ENCODE data around the gene NEURL4.

Gene NEURL4

DNA sequence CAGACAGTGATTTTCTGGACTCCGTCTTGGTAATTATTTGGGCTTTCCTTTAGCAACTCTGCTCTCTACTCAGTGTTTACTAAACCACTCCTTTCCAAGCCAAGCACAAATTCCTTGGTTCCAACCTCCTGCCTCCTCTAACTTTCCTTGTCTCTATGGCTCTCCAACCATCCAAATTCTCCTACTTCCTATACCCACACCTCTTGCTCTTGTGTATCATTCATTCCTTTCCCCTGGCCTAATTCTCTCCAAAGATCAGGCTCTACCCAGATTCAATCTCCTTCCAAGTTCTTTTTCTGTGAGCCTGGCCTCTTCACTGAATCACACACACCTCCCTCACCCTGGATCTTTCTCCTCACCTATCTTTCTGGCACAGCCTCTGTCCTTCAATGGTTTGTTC is 1.1 kb downstream of the NEURL4 start:
- H3K27me3 Mint-ChIP-seq (ENCODE audit: low read depth, poor library complexity): peaks cover 4% of the 10 kb centered on the region
- no peak overlapping the region for H3K27ac Mint-ChIP-seq
- no peaks in the 10 kb centered on the region for H3K36me3 Mint-ChIP-seq (ENCODE audit: low read depth)
- H3K9me3 Mint-ChIP-seq: no peaks in the 10 kb centered on the region
- peaks cover 41% of the 10 kb centered on the region for H3K4me1 Mint-ChIP-seq
- TF ChIP-seq, protein P1, sequence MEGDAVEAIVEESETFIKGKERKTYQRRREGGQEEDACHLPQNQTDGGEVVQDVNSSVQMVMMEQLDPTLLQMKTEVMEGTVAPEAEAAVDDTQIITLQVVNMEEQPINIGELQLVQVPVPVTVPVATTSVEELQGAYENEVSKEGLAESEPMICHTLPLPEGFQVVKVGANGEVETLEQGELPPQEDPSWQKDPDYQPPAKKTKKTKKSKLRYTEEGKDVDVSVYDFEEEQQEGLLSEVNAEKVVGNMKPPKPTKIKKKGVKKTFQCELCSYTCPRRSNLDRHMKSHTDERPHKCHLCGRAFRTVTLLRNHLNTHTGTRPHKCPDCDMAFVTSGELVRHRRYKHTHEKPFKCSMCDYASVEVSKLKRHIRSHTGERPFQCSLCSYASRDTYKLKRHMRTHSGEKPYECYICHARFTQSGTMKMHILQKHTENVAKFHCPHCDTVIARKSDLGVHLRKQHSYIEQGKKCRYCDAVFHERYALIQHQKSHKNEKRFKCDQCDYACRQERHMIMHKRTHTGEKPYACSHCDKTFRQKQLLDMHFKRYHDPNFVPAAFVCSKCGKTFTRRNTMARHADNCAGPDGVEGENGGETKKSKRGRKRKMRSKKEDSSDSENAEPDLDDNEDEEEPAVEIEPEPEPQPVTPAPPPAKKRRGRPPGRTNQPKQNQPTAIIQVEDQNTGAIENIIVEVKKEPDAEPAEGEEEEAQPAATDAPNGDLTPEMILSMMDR (IDR thresholded peaks at IDR 0.05): no peak
- H3K4me3 Mint-ChIP-seq: peak overlapping the region; percentile 99
- no peak for DNase-seq

DNA sequence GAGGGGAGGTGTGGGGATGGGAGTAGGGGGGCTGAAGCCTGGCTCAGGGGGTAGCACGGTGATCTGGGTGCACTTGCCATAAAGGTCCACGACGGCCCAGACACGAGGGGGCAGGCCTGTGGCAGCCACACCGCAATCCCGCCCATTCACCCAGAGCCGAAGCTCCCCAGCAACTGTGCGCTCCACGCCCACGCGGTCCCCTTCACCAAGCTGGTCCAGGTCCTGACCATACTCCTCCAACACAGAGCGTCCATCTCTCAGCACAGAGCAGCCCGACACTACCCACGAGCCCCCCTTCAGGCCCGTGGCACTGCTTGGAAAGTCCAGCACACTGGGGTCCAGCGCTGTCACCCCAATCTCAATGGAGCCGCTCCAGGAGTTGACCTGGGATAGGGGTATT is 1.6 kb downstream of the NEURL4 start:
- DNase-seq: no peak
- Mint-ChIP-seq H3K4me3 (peak overlapping the region; percentile 99), H3K27me3 (ENCODE audit: low read depth, poor library complexity) (peaks cover 4% of the 10 kb centered on the region), H3K27ac (no peak overlapping the region), H3K4me1 (peaks cover 36% of the 10 kb centered on the region), H3K9me3 (no peaks in the 10 kb centered on the region), H3K36me3 (ENCODE audit: low read depth) (peaks cover 2% of the 10 kb centered on the region)
- TF ChIP-seq, protein P1 (IDR thresholded peaks at IDR 0.05): no peak

DNA sequence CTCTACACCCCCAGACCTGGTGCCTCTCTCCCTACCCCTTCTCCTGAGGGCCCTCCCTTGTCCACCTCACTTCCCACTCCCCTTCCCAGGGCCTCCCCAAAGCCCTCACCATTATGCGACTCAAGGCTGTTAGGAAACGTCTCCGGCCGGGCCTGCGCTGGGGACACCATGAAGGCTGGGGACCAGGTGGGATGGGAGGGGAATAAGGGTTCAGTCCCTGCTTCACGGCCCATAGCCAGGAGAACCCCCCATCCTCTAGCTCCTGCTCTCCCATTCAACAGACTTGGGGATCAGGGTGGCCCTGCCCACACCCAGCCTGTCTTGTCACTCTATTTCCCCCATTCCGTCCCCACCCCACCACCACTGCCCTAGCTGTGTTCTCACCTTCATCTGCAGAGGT is 2.1 kb downstream of the NEURL4 start:
- Mint-ChIP-seq H3K27ac (no peak overlapping the region), H3K27me3 (ENCODE audit: low read depth, poor library complexity) (peaks cover 4% of the 10 kb centered on the region), H3K36me3 (ENCODE audit: low read depth) (peaks cover 7% of the 10 kb centered on the region), H3K9me3 (no peaks in the 10 kb centered on the region), H3K4me3 (peak overlapping the region; percentile 18), H3K4me1 (peaks cover 32% of the 10 kb centered on the region)
- TF ChIP-seq, protein P1 (IDR thresholded peaks at IDR 0.05): no peak
- no peak for DNase-seq

DNA sequence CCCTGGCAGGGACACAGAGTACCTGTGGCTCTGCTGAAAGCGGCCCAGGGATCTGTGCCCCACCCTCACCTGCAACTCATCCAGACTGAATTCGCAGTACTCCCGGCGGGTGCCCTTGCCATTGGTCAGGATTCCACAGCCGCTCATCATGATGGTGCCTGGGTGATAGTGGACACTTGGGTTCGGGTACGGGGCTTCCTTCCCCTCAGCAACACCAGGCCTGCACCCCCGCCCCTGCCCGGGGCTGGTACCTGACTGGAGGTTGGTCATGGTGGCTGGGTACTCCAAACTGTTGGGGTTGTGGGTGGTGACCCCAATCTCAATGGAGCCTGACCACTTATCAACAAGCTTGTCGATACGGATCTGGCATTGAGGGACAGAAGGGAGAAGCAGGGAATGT is 2.9 kb downstream of the NEURL4 start:
- no peak overlapping the region for H3K4me3 Mint-ChIP-seq
- no peaks in the 10 kb centered on the region for H3K9me3 Mint-ChIP-seq
- DNase-seq: no peak
- H3K4me1 Mint-ChIP-seq: peaks cover 31% of the 10 kb centered on the region
- H3K27me3 Mint-ChIP-seq (ENCODE audit: low read depth, poor library complexity): peaks cover 4% of the 10 kb centered on the region
- H3K27ac Mint-ChIP-seq: no peak overlapping the region
- TF ChIP-seq, protein P1 (IDR thresholded peaks at IDR 0.05): no peak
- peaks cover 14% of the 10 kb centered on the region for H3K36me3 Mint-ChIP-seq (ENCODE audit: low read depth)

DNA sequence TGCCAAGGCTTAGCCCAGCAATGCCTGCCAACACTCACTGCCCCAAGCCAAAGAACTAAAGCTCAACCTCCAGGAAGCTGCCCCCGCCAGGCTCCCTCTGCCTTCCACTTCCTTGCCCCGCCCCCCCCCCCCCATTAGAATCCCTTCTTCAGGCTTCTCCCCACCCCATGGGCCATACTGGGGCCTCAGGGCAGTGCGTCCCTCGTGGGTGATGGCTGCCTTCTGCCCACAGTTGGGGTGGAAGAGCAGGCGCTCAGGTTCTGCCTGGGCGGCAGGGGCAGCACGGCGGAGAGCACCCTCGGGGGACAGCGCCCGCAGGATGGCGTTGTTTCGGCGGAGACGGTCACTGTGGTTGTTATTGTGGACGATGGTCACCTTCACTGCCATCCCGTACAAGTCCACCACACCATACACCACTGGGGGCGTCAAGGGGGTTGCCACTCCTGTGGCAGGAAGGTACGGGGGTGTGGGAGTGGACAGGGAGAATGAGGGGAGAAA is 4.1 kb downstream of the NEURL4 start:
- H3K27ac Mint-ChIP-seq: no peak overlapping the region
- no peaks in the 10 kb centered on the region for H3K9me3 Mint-ChIP-seq
- H3K36me3 Mint-ChIP-seq (ENCODE audit: low read depth): peaks cover 18% of the 10 kb centered on the region
- H3K4me3 Mint-ChIP-seq: no peak overlapping the region
- no peaks in the 10 kb centered on the region for H3K27me3 Mint-ChIP-seq (ENCODE audit: low read depth, poor library complexity)
- TF ChIP-seq, protein P1 (IDR thresholded peaks at IDR 0.05): no peak
- DNase-seq: no peak
- H3K4me1 Mint-ChIP-seq: peaks cover 23% of the 10 kb centered on the region

DNA sequence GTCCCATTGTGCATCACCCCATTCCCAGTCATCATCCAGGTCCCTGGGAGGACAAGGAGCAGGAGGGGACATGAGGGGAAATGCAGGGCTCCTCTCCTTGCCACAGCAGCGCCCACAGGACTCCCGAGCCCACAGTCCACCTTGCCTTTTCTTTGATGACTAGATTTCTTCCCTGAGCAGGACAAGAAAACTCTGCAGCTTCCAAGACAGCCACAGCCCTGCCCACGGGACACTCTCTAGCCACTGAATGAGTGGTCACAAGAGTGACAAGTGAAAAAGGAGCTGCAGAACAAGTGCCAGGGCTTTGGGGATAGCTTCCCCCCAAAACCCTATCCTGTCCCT is 4.7 kb downstream of the NEURL4 start:
- H3K27me3 Mint-ChIP-seq (ENCODE audit: low read depth, poor library complexity): no peaks in the 10 kb centered on the region
- DNase-seq: no peak
- peaks cover 17% of the 10 kb centered on the region for H3K4me1 Mint-ChIP-seq
- no peaks in the 10 kb centered on the region for H3K9me3 Mint-ChIP-seq
- H3K4me3 Mint-ChIP-seq: no peak overlapping the region
- TF ChIP-seq, protein P1 (IDR thresholded peaks at IDR 0.05): no peak
- H3K27ac Mint-ChIP-seq: no peak overlapping the region
- H3K36me3 Mint-ChIP-seq (ENCODE audit: low read depth): peaks cover 18% of the 10 kb centered on the region
